HepG2 (cell line): Measurements from ENCODE around the gene PDP2. TPM values are rescaled to one million over a fixed set of nuclear protein-coding genes. Genes with fewer than 3 reads are reported as not detected.
A peak's percentile ranks its signal among the peaks of the same experiment; 100 is the strongest.

Experiments used
- AKNA ChIP-seq: sonication (generic); formaldehyde crosslinking; IDR thresholded peaks from 2 replicates; pipeline ENCODE4 v1.4.0; 2020; ENCODE audit warnings: missing genetic modification reagents, borderline replicate concordance
- BCL3 ChIP-seq: sonication (generic); formaldehyde crosslinking; IDR thresholded peaks from 2 replicates; pipeline ENCODE4 v1.5.1; 2020; ENCODE audit warnings: mild to moderate bottlenecking, missing genetic modification reagents, moderate library complexity
- BRF2 ChIP-seq: sonication (generic); formaldehyde crosslinking; IDR thresholded peaks from 2 replicates; pipeline ENCODE4 v1.8.1; 2022; ENCODE audit warnings: mild to moderate bottlenecking, missing genetic modification reagents
- ISX ChIP-seq: sonication (generic); formaldehyde crosslinking; conservative IDR thresholded peaks from 2 replicates; pipeline ENCODE4 v1.5.0; 2020; ENCODE audit warnings: missing genetic modification reagents
- PATZ1 ChIP-seq: sonication (generic); formaldehyde crosslinking; IDR thresholded peaks from 2 replicates; pipeline ENCODE4 v1.4.0; 2020; ENCODE audit warnings: missing genetic modification reagents
- THAP11 ChIP-seq: IDR thresholded peaks from 2 replicates; pipeline ENCODE4 v1.6.1; 2016; ENCODE audit warnings: missing biosample characterization, missing genetic modification reagents
- ZNF281 ChIP-seq: sonication (generic); formaldehyde crosslinking; IDR thresholded peaks from 2 replicates; pipeline ENCODE4 v1.4.0; 2020; ENCODE audit warnings: missing genetic modification reagents, borderline replicate concordance
- ZNF512B ChIP-seq: sonication (generic); formaldehyde crosslinking; IDR thresholded peaks from 2 replicates; pipeline ENCODE4 v1.5.1; 2020; ENCODE audit warnings: missing genetic modification reagents, mild to moderate bottlenecking, borderline replicate concordance
- polyA plus RNA-seq, 8 experiments: library from polyadenylated mRNA; depleted of rRNA in 3 of 8; stranded (reverse) in 7 of 8; unstranded in 1 of 8; fragments of >200 nt; fragmentation: Illumina TruSeq in 4 of 8; extraction: Trizol in 4 of 8; gene quantifications; 2 replicates each; pipeline versions ENCODE4 v1.2.1 to v1.2.3, GENCODE V29; 2011 to 2016; ENCODE audit warnings: low read depth in 4 of 8, missing spikeins in 1 of 8, mixed read lengths in 1 of 8; ENCODE audit not compliant: insufficient read depth in 1 of 8
- total RNA-seq, 5 experiments: library from RNA; depleted of rRNA; stranded (reverse); fragments of >200 nt; fragmentation: Illumina TruSeq; extraction: Trizol; gene quantifications; 2 replicates each; pipeline ENCODE4 v1.2.3, GENCODE V29; 2016; ENCODE audit warnings: low read depth in 1 of 5

PDP2 gene
- total and polyA plus RNA-seq, 2 of the 13 experiments (the other 11 are each of a cell fraction or from before 2014, with no cell fraction given): 12.8 to 15.8 TPM

- TF ChIP-seq ZNF512B (CRISPR knock-in tag) (no peak), ISX (CRISPR knock-in tag) (no peak), AKNA (CRISPR knock-in tag) (no peak), THAP11 (CRISPR knock-in tag) (no peak), BCL3 (CRISPR knock-in tag) (no peak), BRF2 (CRISPR knock-in tag) (no peak), PATZ1 (peak; percentile 41; the same call in 1 of the 2 replicates), ZNF281 (CRISPR knock-in tag) (no peak)
Observed at GRCh38 chr16:66924527-66925321, 44.4 kb downstream of the PDP2 start (continued).
